SHP77 (cell line): ENCODE results near the gene ARHGEF1.

Experiments
- DNase-seq, 2 experiments: peaks; one replicate each; lab custom pipeline; 2025; lab: John Stamatoyannopoulos, UW

ARHGEF1 gene, protein sequence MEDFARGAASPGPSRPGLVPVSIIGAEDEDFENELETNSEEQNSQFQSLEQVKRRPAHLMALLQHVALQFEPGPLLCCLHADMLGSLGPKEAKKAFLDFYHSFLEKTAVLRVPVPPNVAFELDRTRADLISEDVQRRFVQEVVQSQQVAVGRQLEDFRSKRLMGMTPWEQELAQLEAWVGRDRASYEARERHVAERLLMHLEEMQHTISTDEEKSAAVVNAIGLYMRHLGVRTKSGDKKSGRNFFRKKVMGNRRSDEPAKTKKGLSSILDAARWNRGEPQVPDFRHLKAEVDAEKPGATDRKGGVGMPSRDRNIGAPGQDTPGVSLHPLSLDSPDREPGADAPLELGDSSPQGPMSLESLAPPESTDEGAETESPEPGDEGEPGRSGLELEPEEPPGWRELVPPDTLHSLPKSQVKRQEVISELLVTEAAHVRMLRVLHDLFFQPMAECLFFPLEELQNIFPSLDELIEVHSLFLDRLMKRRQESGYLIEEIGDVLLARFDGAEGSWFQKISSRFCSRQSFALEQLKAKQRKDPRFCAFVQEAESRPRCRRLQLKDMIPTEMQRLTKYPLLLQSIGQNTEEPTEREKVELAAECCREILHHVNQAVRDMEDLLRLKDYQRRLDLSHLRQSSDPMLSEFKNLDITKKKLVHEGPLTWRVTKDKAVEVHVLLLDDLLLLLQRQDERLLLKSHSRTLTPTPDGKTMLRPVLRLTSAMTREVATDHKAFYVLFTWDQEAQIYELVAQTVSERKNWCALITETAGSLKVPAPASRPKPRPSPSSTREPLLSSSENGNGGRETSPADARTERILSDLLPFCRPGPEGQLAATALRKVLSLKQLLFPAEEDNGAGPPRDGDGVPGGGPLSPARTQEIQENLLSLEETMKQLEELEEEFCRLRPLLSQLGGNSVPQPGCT

DNA sequence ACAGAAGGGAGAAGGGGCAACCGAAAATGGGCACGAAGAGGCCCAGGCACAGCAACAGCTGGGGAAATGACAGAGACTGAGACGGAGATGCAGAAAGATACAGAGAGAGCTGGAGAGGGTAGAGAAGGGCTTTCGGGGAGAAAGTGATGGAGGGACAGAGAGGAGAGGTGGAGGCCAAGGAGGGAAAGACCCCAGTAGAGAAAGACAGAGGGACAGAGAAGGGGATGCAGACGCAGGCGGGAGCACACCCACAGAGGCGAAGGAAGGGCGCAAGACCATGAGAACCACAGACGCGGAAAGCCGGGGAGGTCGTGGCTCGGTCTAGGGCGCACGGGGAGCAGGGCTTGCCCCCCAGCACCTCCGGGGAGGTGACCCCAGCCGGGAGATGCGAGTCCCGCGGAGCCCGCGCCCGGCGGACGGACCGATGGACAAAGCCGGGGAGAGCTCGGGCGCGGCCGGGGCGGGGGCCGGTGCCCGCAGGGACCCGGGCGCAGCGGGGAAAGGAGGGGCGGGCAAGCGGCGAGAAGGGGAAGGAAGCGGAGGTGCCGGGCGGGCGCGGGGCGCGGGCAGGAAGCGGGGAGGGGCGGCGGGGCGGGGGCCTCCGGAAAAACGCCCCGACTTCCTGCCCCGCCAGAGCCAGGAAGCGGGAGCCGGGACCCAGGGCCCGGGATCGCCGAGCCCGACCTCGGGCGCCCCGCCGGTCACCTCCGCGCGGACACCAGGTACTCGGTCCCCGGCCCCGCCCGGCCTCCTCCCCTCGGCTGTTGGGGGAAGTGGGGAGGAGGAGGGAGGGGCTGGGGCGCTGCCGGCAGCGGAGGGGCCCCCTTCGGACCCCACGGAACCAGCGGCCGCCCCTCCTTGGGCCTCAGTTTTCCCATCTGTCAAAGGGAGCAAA lies at the start of gene ARHGEF1:
TSS of gene ARHGEF1 (plus strand) at position 617 of the 895 bp plus-strand sequence. CDS start 4,899 bp downstream, outside the sequence.
- peak in 1 of 2 experiments; percentile 22 for DNase-seq

GRCh38 chr19:41837981-41838708 lies 44.8 kb upstream of the ARHGEF1 start:
- DNase-seq = no peak

GRCh38 chr19:41839211-41839610 lies 43.8 kb upstream of the ARHGEF1 start:
- DNase-seq = no peak

DNA sequence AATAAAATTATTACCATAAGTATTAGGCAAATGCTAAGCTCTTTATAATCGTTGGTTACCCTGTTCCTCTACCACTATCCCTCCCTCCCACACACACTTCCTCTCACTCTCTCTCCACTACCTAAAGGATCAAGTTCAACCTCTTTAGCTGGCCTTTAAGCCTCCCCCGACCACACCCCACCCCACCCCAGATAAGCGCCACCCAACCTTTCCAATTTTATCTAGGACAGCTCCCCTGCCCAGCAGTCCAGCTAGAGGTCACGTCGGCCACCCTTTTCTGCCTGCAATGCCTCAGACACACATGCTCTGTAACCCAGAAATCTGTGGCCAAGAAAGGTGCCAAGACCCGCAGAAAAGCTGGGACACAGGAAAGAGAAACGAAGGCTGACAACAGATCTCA lies 39.6 kb upstream of the ARHGEF1 start:
- DNase-seq = no peak

DNA sequence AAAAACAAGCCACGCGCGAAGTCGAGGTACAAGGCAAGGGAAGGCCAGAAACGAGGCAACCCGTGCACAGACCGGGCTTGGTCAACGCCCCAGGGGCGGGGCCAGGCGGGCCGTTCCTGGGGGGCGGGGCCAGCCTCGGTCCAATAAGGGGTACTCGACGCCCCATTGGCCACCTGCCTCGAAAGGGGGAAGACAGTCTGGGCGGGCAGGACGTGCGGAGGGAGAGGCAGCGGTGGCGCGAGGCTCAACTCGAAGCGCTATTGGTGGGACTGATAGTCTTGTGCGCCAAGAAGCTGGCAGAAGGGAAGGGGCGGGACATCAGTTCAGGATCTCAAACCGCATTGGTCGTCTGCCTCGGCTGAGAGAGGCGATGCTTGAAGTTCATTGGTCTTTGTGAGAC lies 38.4 kb upstream of the ARHGEF1 start, which contains the start of gene LYPD4:
TSS of gene LYPD4 (minus strand) at position 83 of the 400 bp plus-strand sequence. CDS start 5,398 bp downstream, outside the sequence.
- no peak for DNase-seq

DNA sequence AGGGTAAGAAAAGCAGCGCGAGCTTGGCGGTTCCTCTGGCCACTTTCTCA lies 38.2 kb upstream of the ARHGEF1 start, which contains the start of gene DMRTC2:
TSS of gene DMRTC2 (plus strand) at position 42 of the 50 bp plus-strand sequence. CDS start 2,387 bp downstream, outside the sequence.
- DNase-seq = no peak

DNA sequence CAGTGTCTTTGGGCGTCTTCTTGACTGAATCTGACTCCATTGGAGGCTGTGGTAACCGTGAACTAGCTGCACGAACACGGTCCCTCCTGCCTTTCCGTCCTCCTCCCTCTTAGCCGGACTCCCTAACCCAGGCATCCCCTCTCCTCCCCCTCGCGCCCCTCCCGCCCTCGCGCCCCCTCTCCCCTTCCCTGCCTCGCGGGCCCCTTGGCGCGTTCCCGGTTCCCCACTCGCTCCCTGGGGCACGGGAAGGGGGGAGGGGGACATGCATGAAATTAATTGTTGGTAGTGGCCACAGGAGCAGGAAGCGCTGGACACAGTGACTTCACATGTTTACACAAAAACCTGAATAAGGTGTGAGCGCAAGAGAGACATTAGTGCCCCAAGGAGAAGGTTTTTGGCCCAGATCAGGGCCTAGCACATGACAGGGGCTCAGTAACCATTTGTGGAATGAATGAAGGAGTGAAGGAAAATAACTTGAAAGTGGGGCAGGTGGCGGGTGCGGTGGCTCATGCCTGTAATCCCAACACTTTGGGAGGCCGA lies 37.9 kb upstream of the ARHGEF1 start:
- DNase-seq = no peak

- DNase-seq = no peak
Measured at GRCh38 chr19:41847351-41848105, 35.5 kb upstream of the ARHGEF1 start.

GRCh38 chr19:41848666-41849065 lies 34.3 kb upstream of the ARHGEF1 start:
- DNase-seq = no peak

DNA sequence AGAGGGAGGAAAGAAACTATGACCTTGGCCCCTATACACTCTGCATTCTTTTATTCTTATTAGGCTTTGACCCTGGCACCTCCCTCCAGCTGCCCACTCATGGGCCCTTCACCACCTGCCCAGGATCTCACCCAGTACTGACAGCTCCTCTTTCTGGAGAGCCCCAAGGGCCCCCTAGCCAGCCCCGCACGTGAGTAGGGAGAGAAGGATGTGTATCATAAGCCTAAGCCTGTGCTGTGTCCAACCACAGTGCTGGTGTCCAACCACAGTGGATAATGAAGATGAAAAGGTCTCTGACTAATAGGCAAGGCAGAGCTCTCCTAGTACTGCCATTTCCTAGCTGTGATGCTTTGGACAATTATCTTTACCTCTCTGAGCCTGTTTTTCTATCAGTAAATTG lies 33.9 kb upstream of the ARHGEF1 start:
- no peak for DNase-seq

DNA sequence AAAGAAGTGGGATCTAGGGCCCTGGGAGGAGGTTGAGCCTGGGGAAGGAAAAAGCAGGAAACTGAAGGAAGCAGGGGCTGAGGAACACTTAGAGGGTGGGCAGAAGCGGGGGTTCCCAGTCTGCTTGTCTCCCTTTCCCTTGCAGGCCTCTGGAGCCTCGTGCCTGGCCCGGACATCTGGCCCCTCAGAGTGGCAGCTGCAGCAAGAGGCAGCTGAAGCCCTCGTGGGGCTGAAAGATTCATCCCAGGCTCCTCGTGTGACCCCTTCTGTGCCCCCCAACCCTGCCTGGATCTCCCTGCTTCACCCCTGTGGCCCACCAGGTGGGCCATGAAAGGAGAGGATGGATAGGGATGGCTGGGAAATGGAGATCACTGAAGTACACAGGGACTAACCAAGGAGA lies 32.6 kb upstream of the ARHGEF1 start:
- DNase-seq = no peak

- no peak for DNase-seq
Measured at GRCh38 chr19:41851456-41851855, 31.5 kb upstream of the ARHGEF1 start.

DNA sequence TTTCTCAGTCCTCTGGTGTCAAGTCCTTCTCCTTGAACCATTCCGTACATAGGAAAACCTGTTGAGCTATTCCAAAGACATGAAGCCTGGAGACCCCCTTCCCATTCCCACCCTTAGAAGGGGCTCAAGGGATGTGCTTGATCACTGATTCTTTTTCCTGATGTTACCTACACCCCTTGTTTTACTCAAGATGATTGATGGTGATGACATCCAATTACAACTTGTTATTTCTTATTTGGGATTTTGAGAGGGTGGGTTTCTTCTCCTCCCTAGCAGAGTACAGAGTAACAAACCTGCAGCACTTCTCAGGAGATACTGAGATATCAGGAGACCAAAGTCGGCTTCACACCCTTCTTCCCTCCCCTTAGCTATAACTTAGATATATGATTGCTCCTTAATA lies 29.6 kb upstream of the ARHGEF1 start:
- DNase-seq = no peak

DNA sequence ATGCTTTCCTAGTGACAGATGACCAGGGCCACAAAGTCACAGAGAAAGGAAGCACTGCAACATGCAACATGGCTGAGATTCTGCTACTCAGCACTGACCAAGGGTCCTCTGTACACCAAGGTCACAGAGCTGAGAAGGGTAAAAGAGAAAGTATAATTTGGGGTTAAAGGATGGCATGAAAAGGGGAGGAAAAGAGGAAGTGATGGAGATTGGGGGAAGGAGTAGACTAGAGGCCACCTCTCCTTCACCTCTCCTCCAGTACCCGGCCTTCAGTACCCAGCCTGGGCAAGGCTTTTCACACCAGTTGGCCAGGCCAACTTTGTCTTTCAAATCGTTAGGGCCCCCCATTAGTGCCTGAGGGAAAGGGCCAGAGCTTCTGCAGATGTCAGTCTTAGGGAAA lies 29.2 kb upstream of the ARHGEF1 start:
- no peak for DNase-seq

DNA sequence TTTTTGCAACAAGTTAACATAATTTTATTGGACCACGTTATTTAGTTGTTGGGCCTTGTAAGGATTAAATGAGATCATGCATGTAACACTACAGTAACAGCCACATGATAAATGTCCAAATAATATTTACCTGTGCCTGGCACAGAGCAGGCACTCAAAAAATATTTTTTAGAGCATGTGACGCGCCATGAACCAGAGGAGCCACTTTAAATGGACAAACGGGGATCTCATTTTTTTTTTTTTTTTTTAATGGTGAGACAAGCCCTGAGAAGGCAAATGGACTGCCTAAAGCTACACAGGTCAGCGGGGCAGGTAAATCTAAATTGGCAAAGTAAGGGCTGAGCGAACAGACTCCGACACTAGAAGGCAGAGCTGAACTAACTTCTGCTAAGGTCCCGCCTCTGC lies 23.8 kb upstream of the ARHGEF1 start:
- DNase-seq = no peak

DNA sequence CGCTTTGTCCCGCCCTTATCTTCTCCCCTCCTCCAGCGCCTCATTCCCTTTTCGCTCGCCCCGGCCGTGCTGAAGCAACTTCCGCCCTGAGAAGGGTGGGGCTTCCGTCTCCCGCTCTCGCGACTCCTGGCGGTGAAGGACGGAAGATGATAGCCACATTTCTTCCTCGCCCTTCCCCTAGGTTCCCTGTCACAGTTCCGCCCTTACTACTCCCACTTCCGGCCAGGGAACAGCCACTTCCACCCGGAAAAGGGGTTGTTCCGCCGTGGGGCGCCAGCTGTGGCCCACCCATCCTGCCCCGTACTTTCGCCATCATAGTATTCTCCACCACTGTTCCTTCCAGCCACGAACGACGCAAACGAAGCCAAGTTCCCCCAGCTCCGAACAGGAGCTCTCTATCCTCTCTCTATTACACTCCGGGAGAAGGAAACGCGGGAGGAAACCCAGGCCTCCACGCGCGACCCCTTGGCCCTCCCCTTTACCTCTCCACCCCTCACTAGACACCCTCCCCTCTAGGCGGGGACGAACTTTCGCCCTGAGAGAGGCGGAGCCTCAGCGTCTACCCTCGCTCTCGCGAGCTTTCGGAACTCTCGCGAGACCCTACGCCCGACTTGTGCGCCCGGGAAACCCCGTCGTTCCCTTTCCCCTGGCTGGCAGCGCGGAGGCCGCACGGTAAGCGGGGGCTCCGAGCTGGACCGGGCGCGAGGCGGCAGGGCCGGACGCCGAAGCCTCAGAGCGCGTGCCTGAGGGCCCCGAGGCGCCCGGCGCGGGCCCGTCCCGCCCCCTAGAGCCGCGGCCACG lies 23.2 kb upstream of the ARHGEF1 start, which contains the start of gene RPS19:
TSS of gene RPS19 (plus strand) at position 638 of the 801 bp plus-strand sequence. CDS start 520 bp downstream, outside the sequence.
- DNase-seq = peak; percentile 93 to 96

DNA sequence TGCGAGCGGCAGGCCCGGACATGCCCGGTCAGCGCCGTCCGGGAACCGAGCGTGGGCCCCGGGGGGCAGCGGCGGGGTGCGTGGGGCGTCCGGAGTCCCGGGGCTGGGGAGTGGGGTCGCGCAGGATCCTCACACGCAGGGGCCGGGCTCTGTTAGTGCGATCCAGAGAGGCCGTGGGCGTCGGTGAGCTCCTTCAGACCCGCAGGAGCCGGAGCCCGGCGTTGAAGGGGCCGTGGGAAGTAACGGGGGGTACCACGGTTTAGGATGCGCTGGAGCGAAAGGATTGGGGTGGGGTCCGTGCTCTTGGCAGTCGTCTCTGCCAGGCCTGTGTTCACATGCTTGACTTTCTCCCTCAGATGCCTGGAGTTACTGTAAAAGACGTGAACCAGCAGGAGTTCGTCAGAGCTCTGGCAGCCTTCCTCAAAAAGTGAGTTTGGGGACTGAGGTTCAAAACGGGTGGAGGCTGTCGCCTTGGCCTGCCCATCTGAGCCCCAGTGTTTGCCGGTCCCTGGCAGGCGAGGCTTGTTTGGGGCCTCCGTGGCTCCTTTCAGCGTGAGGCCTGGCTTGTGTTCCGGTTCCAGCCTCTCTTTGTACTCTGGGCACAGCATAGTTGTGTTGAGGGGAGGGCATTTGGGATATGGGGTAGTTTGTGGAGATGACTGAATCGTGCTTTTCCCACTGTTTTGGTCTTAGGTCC lies 22.4 kb upstream of the ARHGEF1 start:
- no peak for DNase-seq

DNA sequence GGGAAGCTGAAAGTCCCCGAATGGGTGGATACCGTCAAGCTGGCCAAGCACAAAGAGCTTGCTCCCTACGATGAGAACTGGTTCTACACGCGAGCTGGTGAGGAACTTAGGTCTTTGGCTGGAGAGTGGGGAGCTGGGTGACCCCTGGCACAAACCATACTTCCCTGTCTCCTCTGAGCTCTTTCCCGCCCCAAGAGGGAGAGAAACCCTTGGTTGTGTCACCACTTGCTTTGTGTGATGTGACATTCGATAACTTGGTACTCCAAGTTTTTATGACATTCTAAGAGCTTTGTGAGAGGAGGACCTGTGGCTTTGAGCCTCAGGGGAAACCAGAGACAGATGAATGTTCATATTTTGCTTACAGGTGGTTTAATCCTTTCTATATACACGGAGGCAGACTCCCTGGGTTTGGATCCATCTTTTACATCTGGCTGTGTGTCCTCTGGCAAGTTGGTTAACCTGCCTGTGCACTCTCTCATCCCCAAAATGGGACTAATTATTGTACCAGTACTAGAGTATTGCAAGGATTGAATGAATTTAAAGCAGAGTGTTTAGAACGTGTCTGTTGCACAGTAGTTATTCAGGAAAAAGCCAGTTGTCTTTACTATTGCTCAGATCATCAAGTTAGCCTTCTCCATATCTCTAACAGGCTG lies 21.7 kb upstream of the ARHGEF1 start:
- no peak for DNase-seq
